CD4-positive, alpha-beta T cell treated with Interleukin-6 at 100 ng/mL for 8 hours (primary cell): ENCODE results near the gene CLDN16.

ENCODE experiments used
- DNase-seq: peaks from one replicate; pipeline ENCODE4 v3.0.0-alpha.2; 2020; ENCODE audit warnings: mixed read lengths, low spot score

CLDN16 gene

GRCh38 chr3:190380184-190380583 is 7.8 kb upstream of the CLDN16 start:
- DNase-seq, result no peak

DNA sequence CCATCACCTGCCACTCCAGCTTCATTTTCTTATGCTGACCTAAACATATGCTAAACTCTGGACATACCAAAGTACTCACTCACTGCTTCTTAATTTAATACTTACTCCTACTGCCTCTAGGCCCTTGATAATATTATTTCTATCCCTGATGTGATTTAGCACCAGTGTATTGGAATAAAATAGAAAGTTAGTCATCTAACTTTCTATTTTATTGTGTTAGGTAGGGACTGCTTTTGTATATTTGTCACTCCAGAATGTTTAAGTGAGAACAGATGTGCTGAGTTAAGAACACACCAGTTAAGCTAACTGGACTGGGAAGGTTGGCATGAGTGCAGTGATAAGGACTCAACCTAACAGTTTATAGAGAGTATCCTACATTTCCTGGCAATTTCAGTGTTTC is 6.5 kb upstream of the CLDN16 start:
- DNase-seq, result no peak

GRCh38 chr3:190382082-190382481 is 5.9 kb upstream of the CLDN16 start:
- DNase-seq, result no peak

GRCh38 chr3:190384309-190384756 is 3.6 kb upstream of the CLDN16 start:
- DNase-seq, result no peak

GRCh38 chr3:190385731-190386688 is 2.0 kb upstream of the CLDN16 start:
- no peak for DNase-seq

DNA sequence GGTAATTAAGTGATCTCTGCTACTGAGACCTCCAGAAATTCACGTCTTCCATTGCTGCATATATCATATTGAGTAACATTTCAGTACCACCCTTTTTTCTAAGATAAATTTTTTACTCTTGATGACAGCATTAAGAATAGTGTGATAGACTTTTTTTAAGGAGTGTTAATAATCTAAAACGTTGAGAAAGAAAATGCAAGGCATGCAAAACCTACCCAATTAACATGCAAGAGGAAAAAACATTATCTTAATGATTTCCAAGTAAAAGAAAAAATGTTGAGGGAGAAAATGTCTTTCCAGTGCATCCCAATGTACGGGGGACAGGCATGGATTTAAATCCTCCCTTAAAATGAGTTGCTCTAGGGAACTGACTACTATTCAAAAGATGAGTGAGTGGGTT is 740 bp downstream of the CLDN16 start:
- no peak for DNase-seq

DNA sequence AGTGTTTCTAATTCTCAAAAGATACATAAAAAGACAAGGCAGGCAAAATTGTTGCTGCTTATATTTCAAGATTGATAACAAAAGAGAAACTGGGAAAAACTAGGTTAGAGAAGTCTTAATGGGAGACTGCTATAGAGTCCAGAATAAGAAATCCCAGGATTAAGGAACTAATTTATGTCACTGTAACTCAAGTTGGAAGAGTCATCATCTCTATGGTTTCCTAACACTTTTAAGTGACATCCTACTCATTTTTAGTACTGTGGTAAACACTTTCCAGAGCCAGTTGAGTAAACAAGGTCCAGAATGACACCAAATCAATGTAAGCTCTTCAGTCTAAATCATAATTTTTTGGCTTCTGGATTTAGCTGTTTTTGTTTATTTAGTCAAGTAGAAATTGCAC is 8.0 kb downstream of the CLDN16 start:
- DNase-seq, result no peak

- DNase-seq, result no peak
Measured at GRCh38 chr3:190397889-190398288, 9.9 kb downstream of the CLDN16 start.

- no peak for DNase-seq
Measured at GRCh38 chr3:190399677-190400076, 11.7 kb downstream of the CLDN16 start.

- no peak for DNase-seq
Measured at GRCh38 chr3:190401963-190402362, 14.0 kb downstream of the CLDN16 start.

DNA sequence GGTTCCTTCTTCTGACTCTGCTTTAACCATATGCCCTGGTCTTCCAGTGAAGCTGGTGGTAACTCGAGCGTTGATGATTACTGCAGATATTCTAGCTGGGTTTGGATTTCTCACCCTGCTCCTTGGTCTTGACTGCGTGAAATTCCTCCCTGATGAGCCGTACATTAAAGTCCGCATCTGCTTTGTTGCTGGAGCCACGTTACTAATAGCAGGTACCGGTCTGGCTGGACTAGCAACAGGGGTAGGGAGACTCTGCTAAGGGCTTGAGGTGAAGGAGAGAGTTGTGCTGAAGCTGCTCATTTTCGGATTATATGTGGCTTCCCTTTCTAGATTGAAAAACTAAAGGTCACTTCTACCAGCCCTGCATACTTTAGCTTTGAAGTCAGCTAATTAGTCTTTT is 16.8 kb downstream of the CLDN16 start:
- no peak for DNase-seq

DNA sequence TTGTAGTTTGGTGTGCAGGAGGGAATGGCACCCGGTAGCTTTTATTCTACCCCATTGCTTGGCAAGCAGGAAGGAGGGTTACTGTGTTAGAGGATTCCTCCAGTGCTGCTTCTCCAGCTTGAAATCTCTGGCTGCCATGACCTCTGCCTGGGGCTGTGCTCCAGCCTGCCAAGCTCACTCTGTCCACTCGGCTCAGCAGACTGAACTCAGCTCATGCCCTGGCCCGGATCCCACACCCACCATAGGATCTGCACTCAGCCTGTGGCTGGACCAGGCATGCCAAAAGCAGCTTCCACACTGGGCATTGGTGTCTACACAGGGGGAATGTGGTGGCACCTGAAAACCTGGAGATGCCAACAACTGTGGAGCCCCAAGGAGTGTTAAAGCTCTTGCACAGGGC is 26.3 kb downstream of the CLDN16 start:
- no peak for DNase-seq

- no peak for DNase-seq
Measured at GRCh38 chr3:190424108-190424477, 36.1 kb downstream of the CLDN16 start.

DNA sequence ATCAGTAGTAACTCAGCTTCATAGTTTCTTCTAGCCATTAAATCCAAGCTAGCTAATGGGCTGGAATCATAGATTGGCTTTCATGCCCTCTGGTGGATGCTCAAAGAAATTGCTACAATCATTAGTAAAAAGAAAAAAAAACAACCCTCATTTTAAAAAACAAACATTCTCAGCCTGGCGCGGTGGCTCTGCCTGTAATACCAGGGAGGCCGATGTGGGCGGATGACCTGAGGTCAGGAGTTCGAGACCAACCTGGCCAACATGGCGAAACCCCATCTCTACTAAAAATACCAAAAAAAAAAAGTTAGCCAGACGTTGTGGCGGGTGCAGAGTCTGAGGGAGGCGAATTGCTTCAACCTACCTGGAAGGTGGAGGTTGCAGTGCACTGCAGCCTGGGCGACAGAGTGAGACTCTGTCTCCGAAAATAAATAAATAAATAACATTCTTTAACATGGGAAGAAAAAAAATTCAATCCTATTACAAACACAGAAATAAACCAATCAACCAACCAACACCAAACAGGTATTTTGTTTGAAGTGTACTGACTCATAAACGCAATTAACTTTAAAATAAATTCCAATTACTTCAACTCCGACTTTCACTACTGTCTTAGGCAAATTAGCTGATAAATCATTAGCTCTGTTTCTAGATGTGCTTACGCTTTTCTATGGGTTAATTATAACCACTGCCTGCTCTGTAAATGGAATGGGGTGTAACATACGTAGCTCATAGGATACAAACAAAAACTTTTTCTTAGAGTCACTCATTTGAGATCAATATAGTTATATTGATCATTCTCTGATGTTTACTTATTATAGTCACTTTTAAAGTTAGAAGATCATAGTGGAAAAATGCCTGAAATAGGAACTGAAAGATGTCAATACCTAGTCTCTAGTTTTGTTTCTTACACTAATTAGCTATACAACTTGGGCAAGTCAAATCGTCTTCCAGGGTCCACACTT is 36.8 kb downstream of the CLDN16 start:
- DNase-seq, result peak; percentile 15

GRCh38 chr3:190425833-190426232 is 37.9 kb downstream of the CLDN16 start:
- DNase-seq, result no peak

- no peak for DNase-seq
Measured at GRCh38 chr3:190426806-190427507, 39.0 kb downstream of the CLDN16 start.

- DNase-seq, result no peak
Measured at GRCh38 chr3:190429681-190430080, 41.7 kb downstream of the CLDN16 start.

GRCh38 chr3:190430906-190431305 is 42.9 kb downstream of the CLDN16 start:
- no peak for DNase-seq

- no peak for DNase-seq
Measured at GRCh38 chr3:190432216-190432615, 44.3 kb downstream of the CLDN16 start.

- no peak for DNase-seq
Measured at GRCh38 chr3:190433626-190434025, 45.7 kb downstream of the CLDN16 start.

GRCh38 chr3:190435618-190436017 is 47.7 kb downstream of the CLDN16 start:
- no peak for DNase-seq

GRCh38 chr3:190436331-190436730 is 48.4 kb downstream of the CLDN16 start:
- no peak for DNase-seq
